Measurements from ENCODE around the gene CDC42EP1.

CDC42EP1 gene

GRCh38 chr22:37558815-37559214 lies 1.5 kb upstream of the CDC42EP1 start:
- no peak overlapping the region for H3K4me2 ChIP-seq (ENCODE audit: low read depth, low read length, poor library complexity, severe bottlenecking)
- no peaks in the 10 kb centered on the region for H3K79me2 ChIP-seq (ENCODE audit: insufficient read depth, low read length)
- no peak for TF ChIP-seq EZH2phosphoT487 (IDR thresholded peaks at IDR 0.05; ENCODE audit: borderline replicate concordance)
- TF ChIP-seq, protein P1, sequence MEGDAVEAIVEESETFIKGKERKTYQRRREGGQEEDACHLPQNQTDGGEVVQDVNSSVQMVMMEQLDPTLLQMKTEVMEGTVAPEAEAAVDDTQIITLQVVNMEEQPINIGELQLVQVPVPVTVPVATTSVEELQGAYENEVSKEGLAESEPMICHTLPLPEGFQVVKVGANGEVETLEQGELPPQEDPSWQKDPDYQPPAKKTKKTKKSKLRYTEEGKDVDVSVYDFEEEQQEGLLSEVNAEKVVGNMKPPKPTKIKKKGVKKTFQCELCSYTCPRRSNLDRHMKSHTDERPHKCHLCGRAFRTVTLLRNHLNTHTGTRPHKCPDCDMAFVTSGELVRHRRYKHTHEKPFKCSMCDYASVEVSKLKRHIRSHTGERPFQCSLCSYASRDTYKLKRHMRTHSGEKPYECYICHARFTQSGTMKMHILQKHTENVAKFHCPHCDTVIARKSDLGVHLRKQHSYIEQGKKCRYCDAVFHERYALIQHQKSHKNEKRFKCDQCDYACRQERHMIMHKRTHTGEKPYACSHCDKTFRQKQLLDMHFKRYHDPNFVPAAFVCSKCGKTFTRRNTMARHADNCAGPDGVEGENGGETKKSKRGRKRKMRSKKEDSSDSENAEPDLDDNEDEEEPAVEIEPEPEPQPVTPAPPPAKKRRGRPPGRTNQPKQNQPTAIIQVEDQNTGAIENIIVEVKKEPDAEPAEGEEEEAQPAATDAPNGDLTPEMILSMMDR (conservative IDR thresholded peaks at IDR 0.05; ENCODE audit: low read length) = no peak
- no peaks in the 10 kb centered on the region for H3K9me2 ChIP-seq (replicated peaks; ENCODE audit: low read depth, low read length)
- no peak overlapping the region for H2AFZ ChIP-seq (ENCODE audit: low read length)
- H3K36me3 ChIP-seq (ENCODE audit: insufficient read depth, low read length) = no peaks in the 10 kb centered on the region
- no peaks in the 10 kb centered on the region for H4K20me1 ChIP-seq (ENCODE audit: insufficient read depth, low read length, poor library complexity, severe bottlenecking)
- no peak overlapping the region for H3K9ac ChIP-seq (ENCODE audit: low read depth, low read length, poor library complexity, severe bottlenecking)
- no peak overlapping the region for H3K4me3 ChIP-seq (ENCODE audit: low read length, poor library complexity, severe bottlenecking)
- peaks cover under 1% of the 10 kb centered on the region for H3K27me3 ChIP-seq (ENCODE audit: insufficient read depth, low read length, poor library complexity, severe bottlenecking)
- no peaks in the 10 kb centered on the region for H3K4me1 ChIP-seq (ENCODE audit: insufficient read depth, low read length, poor library complexity, severe bottlenecking)
- H3F3A ChIP-seq (ENCODE audit: low read depth) = no peaks in the 10 kb centered on the region
- no peaks in the 10 kb centered on the region for H3K9me3 ChIP-seq (ENCODE audit: insufficient read depth, low read depth, low read length)

DNA sequence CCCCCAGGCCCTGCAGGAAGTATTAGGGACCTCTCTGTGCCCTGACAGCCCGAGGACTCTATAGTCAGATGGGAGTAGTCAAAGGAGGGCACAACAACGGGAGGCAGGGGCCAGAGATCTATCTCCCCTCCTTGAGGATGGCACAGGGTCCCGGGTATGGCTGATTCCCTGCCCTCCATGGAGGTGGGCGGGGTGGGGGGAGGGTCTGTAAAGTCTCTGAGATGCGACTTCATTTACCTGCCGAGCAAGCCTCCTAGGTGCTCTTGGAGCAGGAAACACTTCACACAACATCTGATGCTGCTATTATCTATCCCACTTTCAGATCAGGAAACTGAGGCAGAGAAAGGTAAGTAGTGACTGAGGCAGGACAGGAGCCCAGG lies 769 bp upstream of the CDC42EP1 start:
- no peak overlapping the region for H3K9ac ChIP-seq (ENCODE audit: low read depth, low read length, poor library complexity, severe bottlenecking)
- H3K4me3 ChIP-seq (ENCODE audit: low read length, poor library complexity, severe bottlenecking) = no peak overlapping the region
- H3K36me3 ChIP-seq (ENCODE audit: insufficient read depth, low read length) = no peaks in the 10 kb centered on the region
- H3K4me1 ChIP-seq (ENCODE audit: insufficient read depth, low read length, poor library complexity, severe bottlenecking) = no peaks in the 10 kb centered on the region
- H3K9me3 ChIP-seq (ENCODE audit: insufficient read depth, low read depth, low read length) = no peaks in the 10 kb centered on the region
- H3F3A ChIP-seq (ENCODE audit: low read depth) = no peaks in the 10 kb centered on the region
- no peaks in the 10 kb centered on the region for H4K20me1 ChIP-seq (ENCODE audit: insufficient read depth, low read length, poor library complexity, severe bottlenecking)
- H3K27me3 ChIP-seq (ENCODE audit: insufficient read depth, low read length, poor library complexity, severe bottlenecking) = peaks cover 8% of the 10 kb centered on the region
- H3K4me2 ChIP-seq (ENCODE audit: low read depth, low read length, poor library complexity, severe bottlenecking) = no peak overlapping the region
- H3K79me2 ChIP-seq (ENCODE audit: insufficient read depth, low read length) = no peaks in the 10 kb centered on the region
- no peak for TF ChIP-seq EZH2phosphoT487 (IDR thresholded peaks at IDR 0.05; ENCODE audit: borderline replicate concordance)
- TF ChIP-seq, protein P1 (conservative IDR thresholded peaks at IDR 0.05; ENCODE audit: low read length) = no peak
- no peak overlapping the region for H2AFZ ChIP-seq (ENCODE audit: low read length)
- H3K9me2 ChIP-seq (replicated peaks; ENCODE audit: low read depth, low read length) = no peaks in the 10 kb centered on the region

DNA sequence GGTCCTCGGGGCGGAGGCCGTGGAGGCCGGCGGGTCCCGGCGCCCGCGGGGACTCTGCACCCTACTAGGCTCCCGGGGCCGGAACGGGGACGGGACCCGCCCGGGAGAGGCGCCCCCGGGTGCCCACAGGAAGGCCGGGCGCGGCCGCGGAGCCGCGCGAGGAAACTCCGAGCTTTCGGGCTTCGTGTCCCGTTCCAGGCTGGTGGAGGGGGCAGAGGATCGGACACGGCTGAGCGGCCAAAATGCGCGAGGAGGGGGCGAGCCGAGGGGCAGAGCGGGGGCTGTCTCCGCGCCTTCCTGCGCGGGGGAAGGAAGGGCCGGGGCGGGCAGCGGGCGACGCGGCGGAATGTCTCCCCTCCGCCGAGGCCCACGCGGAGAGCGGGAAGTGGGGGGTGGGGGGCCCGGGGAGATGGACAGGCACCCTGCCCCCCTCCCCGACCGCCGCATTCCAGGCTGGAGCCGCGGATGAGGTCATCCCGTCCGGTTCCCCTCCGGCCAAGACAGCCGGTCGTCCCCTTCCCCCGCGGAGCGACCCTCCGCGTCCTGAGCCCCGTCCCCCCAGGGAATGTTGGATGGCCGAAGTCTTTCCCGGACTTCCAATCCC lies 430 bp downstream of the CDC42EP1 start:
- Histone ChIP-seq H3K36me3 (ENCODE audit: insufficient read depth, low read length) (no peaks in the 10 kb centered on the region), H3F3A (ENCODE audit: low read depth) (no peaks in the 10 kb centered on the region), H4K20me1 (ENCODE audit: insufficient read depth, low read length, poor library complexity, severe bottlenecking) (no peaks in the 10 kb centered on the region), H2AFZ (ENCODE audit: low read length) (no peak overlapping the region), H3K9me3 (ENCODE audit: insufficient read depth, low read depth, low read length) (no peaks in the 10 kb centered on the region), H3K9me2 (replicated peaks; ENCODE audit: low read depth, low read length) (no peaks in the 10 kb centered on the region), H3K9ac (ENCODE audit: low read depth, low read length, poor library complexity, severe bottlenecking) (no peak overlapping the region), H3K4me1 (ENCODE audit: insufficient read depth, low read length, poor library complexity, severe bottlenecking) (no peaks in the 10 kb centered on the region), H3K27me3 (ENCODE audit: insufficient read depth, low read length, poor library complexity, severe bottlenecking) (peaks cover 16% of the 10 kb centered on the region), H3K79me2 (ENCODE audit: insufficient read depth, low read length) (no peaks in the 10 kb centered on the region), H3K4me2 (ENCODE audit: low read depth, low read length, poor library complexity, severe bottlenecking) (no peak overlapping the region), H3K4me3 (ENCODE audit: low read length, poor library complexity, severe bottlenecking) (no peak overlapping the region)
- TF ChIP-seq, protein P1 (conservative IDR thresholded peaks at IDR 0.05; ENCODE audit: low read length) = no peak
- no peak for TF ChIP-seq EZH2phosphoT487 (IDR thresholded peaks at IDR 0.05; ENCODE audit: borderline replicate concordance)
